ENCODE measurements around the gene GET3. TPM values are rescaled to one million over a fixed set of nuclear protein-coding genes. Genes with fewer than 3 reads are reported as not detected.
A peak's percentile ranks its signal among the peaks of the same experiment; 100 is the strongest.

Gene GET3
- polyA plus RNA-seq, 1 of the 3 experiments (the other 2 are of a cell fraction) = 264 TPM

DNA sequence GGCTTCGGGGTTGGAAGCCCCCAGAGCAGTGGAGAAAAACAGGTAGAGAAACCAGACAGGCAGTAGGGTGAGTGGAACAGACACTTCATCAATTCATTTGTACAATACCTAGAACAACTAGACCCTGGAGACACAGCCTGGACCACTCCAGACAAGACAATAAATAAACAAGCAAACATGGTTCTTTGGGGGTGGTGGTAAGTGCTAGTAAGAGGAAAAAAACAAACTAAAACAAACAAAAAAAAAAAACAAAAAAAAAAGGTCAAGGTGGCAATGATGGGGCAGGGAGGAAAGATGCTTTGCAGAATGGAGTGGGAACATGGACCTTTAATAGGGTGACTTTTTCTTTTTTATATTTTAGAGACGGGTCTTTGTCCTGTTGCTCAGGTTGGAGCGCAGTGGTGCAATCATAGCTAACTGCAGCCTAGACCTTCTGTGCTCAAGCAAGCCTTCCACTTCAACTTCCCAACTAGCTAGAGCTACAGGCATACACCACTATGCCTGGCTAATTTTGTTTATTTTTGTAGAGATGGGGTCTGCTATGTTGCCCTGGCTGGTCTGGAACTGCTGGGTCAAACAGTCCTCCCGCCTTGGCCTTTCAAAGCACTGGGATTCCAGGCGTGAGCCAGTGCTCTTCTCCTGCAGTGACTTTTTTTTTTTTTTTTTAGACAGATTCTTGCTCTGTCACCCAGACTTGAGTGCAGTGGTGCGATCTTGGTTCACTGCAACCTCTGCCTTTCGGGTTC, 57.1 kb downstream of the GET3 start:
- H3K79me2 ChIP-seq (ENCODE audit: insufficient read depth) = peaks cover 20% of the 10 kb centered on the region
- ChIA-PET POLR2A (interaction anchor here (1.0 to 4.4 kb wide), 3 partner anchors 17 to 22 kb away, joined by 3 to 88 read pairs (median 22); no protein-coding TSS in a partner anchor), CTCF (interaction anchor here (3.1 to 17.1 kb wide), 4 partner anchors 17 to 61 kb away, joined by 19 to 447 read pairs (median 181); partner anchors contain the start of genes HOOK2 and TRIR)
- no peaks in the 10 kb centered on the region for H3K9me3 ChIP-seq
- peak overlapping the region; percentile 95 for H3K9ac ChIP-seq
- no peaks in the 10 kb centered on the region for H3K27me3 ChIP-seq (ENCODE audit: insufficient read depth)
- H3K9me2 ChIP-seq = no peaks in the 10 kb centered on the region
- H3K4me3 ChIP-seq (ENCODE audit: low read depth in 2 of 2, low read length in 1 of 2) = peak overlapping the region; percentile 80 to 88
- peaks cover 17% of the 10 kb centered on the region for H4K20me1 ChIP-seq (ENCODE audit: insufficient read depth)
- peak overlapping the region; percentile 86 to 88 for H3K27ac ChIP-seq (ENCODE audit: low read depth in 2 of 2, low read length in 1 of 2)
- peaks cover 0 to 8% of the 10 kb centered on the region in 2 experiments for H3K36me3 ChIP-seq (replicated peaks in 1 of 2; ENCODE audit: control insufficient read depth in 1 of 2, insufficient read depth in 2 of 2, low read length in 1 of 2)
- H3F3A ChIP-seq (replicated peaks; ENCODE audit: insufficient read depth) = peaks cover 35% of the 10 kb centered on the region
- WGBS (ENCODE audit: low lambda C conversion rate) = 77% methylated on average over 7 of the region's 7 CpGs
- TF ChIP-seq GATA2 (CRISPR knock-in tag; IDR thresholded peaks at IDR 0.05) = no peak
- no peak for TF ChIP-seq FOXJ3 (CRISPR knock-in tag; IDR thresholded peaks at IDR 0.05)
- TF ChIP-seq NRF1 (IDR thresholded peaks at IDR 0.05; ENCODE audit: low read depth, low read length) = no peak
- no peak for TF ChIP-seq SIN3A (IDR thresholded peaks at IDR 0.05; ENCODE audit: borderline replicate concordance, low read depth, low read length)
- no peak for TF ChIP-seq CHD2 (IDR thresholded peaks at IDR 0.05; ENCODE audit: low read length, partially characterized antibody)
- no peak for TF ChIP-seq SMC3 (IDR thresholded peaks at IDR 0.05; ENCODE audit: low read depth, low read length)
- TF ChIP-seq, protein P1, sequence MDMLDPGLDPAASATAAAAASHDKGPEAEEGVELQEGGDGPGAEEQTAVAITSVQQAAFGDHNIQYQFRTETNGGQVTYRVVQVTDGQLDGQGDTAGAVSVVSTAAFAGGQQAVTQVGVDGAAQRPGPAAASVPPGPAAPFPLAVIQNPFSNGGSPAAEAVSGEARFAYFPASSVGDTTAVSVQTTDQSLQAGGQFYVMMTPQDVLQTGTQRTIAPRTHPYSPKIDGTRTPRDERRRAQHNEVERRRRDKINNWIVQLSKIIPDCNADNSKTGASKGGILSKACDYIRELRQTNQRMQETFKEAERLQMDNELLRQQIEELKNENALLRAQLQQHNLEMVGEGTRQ (IDR thresholded peaks at IDR 0.05; ENCODE audit: borderline replicate concordance, low read depth, low read length) = no peak
- TF ChIP-seq GABPA (IDR thresholded peaks at IDR 0.05; ENCODE audit: low read depth) = no peak
- no peak for TF ChIP-seq POLR2AphosphoS5 (IDR thresholded peaks at IDR 0.05; ENCODE audit: low read depth, low read length)
- no peak for TF ChIP-seq RCOR1 (IDR thresholded peaks at IDR 0.05; ENCODE audit: low read length)
- TF ChIP-seq, protein P2, sequence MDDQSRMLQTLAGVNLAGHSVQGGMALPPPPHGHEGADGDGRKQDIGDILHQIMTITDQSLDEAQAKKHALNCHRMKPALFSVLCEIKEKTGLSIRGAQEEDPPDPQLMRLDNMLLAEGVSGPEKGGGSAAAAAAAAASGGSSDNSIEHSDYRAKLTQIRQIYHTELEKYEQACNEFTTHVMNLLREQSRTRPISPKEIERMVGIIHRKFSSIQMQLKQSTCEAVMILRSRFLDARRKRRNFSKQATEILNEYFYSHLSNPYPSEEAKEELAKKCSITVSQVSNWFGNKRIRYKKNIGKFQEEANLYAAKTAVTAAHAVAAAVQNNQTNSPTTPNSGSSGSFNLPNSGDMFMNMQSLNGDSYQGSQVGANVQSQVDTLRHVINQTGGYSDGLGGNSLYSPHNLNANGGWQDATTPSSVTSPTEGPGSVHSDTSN (IDR thresholded peaks at IDR 0.05) = no peak
- TF ChIP-seq EZH2phosphoT487 (IDR thresholded peaks at IDR 0.05; ENCODE audit: borderline replicate concordance, low read depth) = no peak
- TF ChIP-seq, protein P3, sequence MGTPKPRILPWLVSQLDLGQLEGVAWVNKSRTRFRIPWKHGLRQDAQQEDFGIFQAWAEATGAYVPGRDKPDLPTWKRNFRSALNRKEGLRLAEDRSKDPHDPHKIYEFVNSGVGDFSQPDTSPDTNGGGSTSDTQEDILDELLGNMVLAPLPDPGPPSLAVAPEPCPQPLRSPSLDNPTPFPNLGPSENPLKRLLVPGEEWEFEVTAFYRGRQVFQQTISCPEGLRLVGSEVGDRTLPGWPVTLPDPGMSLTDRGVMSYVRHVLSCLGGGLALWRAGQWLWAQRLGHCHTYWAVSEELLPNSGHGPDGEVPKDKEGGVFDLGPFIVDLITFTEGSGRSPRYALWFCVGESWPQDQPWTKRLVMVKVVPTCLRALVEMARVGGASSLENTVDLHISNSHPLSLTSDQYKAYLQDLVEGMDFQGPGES (IDR thresholded peaks at IDR 0.05; ENCODE audit: low read depth, low read length) = no peak
- TF ChIP-seq RAD21 (IDR thresholded peaks at IDR 0.05; ENCODE audit: low read length) = no peak
- TF ChIP-seq, protein P4, sequence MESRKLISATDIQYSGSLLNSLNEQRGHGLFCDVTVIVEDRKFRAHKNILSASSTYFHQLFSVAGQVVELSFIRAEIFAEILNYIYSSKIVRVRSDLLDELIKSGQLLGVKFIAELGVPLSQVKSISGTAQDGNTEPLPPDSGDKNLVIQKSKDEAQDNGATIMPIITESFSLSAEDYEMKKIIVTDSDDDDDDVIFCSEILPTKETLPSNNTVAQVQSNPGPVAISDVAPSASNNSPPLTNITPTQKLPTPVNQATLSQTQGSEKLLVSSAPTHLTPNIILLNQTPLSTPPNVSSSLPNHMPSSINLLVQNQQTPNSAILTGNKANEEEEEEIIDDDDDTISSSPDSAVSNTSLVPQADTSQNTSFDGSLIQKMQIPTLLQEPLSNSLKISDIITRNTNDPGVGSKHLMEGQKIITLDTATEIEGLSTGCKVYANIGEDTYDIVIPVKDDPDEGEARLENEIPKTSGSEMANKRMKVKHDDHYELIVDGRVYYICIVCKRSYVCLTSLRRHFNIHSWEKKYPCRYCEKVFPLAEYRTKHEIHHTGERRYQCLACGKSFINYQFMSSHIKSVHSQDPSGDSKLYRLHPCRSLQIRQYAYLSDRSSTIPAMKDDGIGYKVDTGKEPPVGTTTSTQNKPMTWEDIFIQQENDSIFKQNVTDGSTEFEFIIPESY (IDR thresholded peaks at IDR 0.05; ENCODE audit: borderline replicate concordance, low read depth) = no peak
- TF ChIP-seq ELF1 (IDR thresholded peaks at IDR 0.05) = no peak
- no peak for DNase-seq
- peak overlapping the region; percentile 47; the same call in 1 of the 2 replicates for H2AFZ ChIP-seq (ENCODE audit: low read depth)
- peaks cover 13 to 25% of the 10 kb centered on the region in 2 experiments; a peak in 3 of 4 replicates for H3K4me1 ChIP-seq (ENCODE audit: control insufficient read depth in 1 of 2, insufficient read depth in 2 of 2, low read depth in 1 of 2, low read length in 1 of 2)
- peak overlapping the region; percentile 88 for H3K4me2 ChIP-seq
